Right renal cortex interstitium (tissue), 3 donors: Measurements from ENCODE around the gene SH3BP5L. TPM values are rescaled to one million over a fixed set of nuclear protein-coding genes. Genes with fewer than 3 reads are reported as not detected.

Experiments used
- DNase-seq, 3 donors: peaks; one replicate each; pipeline ENCODE4 v3.0.0-alpha.2; 2013; ENCODE audit warnings: low read depth in 3 of 3, low spot score in 2 of 3
- polyA plus RNA-seq, 3 donors: library from polyadenylated mRNA; unstranded; fragments of 120-200 nt; gene quantifications; one replicate each; pipeline ENCODE4 v1.2.1, GENCODE V29; 2013; ENCODE audit not compliant: insufficient read length in 3 of 3

The SH3BP5L gene
- polyA plus RNA-seq, 3 donors, result 22.1 to 25.0 (median 22.8) TPM

GRCh38 chr1:248852481-248853405, 27.0 kb upstream of the SH3BP5L start:
- DNase-seq, result no peak

GRCh38 chr1:248851390-248851789, 25.7 kb upstream of the SH3BP5L start:
- DNase-seq, result no peak

- DNase-seq, result no peak
Observed at GRCh38 chr1:248850536-248851251, 25.0 kb upstream of the SH3BP5L start.

GRCh38 chr1:248850124-248850523, 24.4 kb upstream of the SH3BP5L start:
- DNase-seq, result no peak

- DNase-seq, result no peak
Observed at GRCh38 chr1:248849637-248850036, 23.9 kb upstream of the SH3BP5L start.

GRCh38 chr1:248849152-248849551, 23.4 kb upstream of the SH3BP5L start:
- no peak for DNase-seq

- no peak for DNase-seq
Observed at GRCh38 chr1:248848602-248849001, 22.9 kb upstream of the SH3BP5L start.

- no peak for DNase-seq
Observed at GRCh38 chr1:248847956-248848561, 22.3 kb upstream of the SH3BP5L start.

- no peak for DNase-seq
Observed at GRCh38 chr1:248847181-248847955, 21.7 kb upstream of the SH3BP5L start.

- no peak for DNase-seq
Observed at GRCh38 chr1:248844526-248844925, 18.8 kb upstream of the SH3BP5L start.

GRCh38 chr1:248843687-248844086, 18.0 kb upstream of the SH3BP5L start:
- no peak for DNase-seq

- DNase-seq, result no peak
Observed at GRCh38 chr1:248842781-248843331, 17.1 kb upstream of the SH3BP5L start.

- no peak for DNase-seq
Observed at GRCh38 chr1:248841702-248842395, 16.1 kb upstream of the SH3BP5L start.

GRCh38 chr1:248840946-248841345, 15.2 kb upstream of the SH3BP5L start:
- no peak for DNase-seq

- DNase-seq, result no peak
Observed at GRCh38 chr1:248839168-248839555, 13.4 kb upstream of the SH3BP5L start.

GRCh38 chr1:248838357-248839167, 12.8 kb upstream of the SH3BP5L start:
- peak; percentile 78 to 89 (median 81) for DNase-seq

- DNase-seq, result peak; percentile 91 to 96 (median 95)
Observed at GRCh38 chr1:248837781-248838356, 12.2 kb upstream of the SH3BP5L start, which contains the start of gene ZNF672. ZNF672 (plus strand) TSS chr1:248838224; CDS start chr1:248847275, 9,051 bp downstream.

GRCh38 chr1:248837045-248837780, 11.5 kb upstream of the SH3BP5L start:
- no peak for DNase-seq
